22Rv1 (cell line): ENCODE measurements around the gene SMARCD1.
A peak's percentile ranks its signal among the peaks of the same experiment; 100 is the strongest.

Experiments used
- H3K27ac ChIP-seq: fragments of 450-650 bp; 2 replicates; pipeline ENCODE4 v1.5.1; 2017
- ZFX ChIP-seq: fragments of 450-650 bp; IDR thresholded peaks from 2 replicates; pipeline ENCODE4 v1.6.1; 2017; ENCODE audit warnings: antibody characterized with exemption, borderline replicate concordance
- TF ChIP-seq, protein P1 (sequence below): fragments of 450-650 bp; IDR thresholded peaks from 2 replicates; pipeline ENCODE4 v1.5.1; 2017; ENCODE audit warnings: mild to moderate bottlenecking

SMARCD1 gene

DNA sequence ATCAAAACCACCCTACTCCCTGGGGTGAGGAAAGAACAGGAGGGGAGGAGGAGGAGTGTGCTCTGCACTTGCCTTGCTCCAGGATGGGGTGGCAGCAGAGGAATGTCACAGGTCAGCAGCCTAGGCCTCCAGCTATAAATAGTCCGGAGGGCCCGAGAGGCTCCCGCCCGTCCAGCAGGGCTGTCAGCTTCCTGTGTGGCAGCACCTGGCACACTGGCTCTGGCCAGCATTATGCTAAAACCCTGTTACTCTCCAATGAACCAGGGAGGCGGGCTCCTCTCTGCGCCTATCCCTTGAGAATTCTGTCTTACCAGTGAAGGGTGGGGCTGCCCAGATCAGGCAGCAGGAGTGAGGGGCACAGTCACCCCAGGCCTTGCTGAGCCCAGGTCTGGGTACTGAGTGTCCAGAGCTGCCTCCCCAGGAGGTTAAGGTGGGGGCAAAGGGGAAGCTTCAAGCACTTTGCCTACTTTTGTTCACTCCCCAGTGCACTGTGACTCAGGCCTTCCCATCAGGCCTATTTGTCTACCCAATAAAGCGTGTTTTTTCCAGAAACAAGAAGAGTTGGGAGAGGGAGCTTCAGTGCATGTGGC is 25.7 kb downstream of the SMARCD1 start:
- TF ChIP-seq ZFX: no peak
- TF ChIP-seq, protein P1, sequence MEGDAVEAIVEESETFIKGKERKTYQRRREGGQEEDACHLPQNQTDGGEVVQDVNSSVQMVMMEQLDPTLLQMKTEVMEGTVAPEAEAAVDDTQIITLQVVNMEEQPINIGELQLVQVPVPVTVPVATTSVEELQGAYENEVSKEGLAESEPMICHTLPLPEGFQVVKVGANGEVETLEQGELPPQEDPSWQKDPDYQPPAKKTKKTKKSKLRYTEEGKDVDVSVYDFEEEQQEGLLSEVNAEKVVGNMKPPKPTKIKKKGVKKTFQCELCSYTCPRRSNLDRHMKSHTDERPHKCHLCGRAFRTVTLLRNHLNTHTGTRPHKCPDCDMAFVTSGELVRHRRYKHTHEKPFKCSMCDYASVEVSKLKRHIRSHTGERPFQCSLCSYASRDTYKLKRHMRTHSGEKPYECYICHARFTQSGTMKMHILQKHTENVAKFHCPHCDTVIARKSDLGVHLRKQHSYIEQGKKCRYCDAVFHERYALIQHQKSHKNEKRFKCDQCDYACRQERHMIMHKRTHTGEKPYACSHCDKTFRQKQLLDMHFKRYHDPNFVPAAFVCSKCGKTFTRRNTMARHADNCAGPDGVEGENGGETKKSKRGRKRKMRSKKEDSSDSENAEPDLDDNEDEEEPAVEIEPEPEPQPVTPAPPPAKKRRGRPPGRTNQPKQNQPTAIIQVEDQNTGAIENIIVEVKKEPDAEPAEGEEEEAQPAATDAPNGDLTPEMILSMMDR: no peak
- H3K27ac ChIP-seq: peak overlapping the region; percentile 49

DNA sequence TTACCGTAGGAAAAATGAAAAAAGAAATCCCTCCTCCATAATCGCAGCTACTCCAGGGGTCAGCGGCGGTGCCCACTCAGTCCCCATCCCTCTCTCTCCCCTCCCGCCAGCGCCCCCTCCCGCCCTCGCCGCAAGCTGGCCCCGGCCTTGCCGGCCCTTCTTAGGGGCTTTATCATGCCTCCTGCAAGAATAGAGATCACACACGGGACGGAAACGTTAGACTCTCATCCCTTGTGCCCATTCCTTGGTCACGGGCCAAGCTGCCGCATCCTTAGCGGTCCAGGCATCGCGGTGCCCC is 26.2 kb downstream of the SMARCD1 start:
- H3K27ac ChIP-seq: peak overlapping the region; percentile 49

DNA sequence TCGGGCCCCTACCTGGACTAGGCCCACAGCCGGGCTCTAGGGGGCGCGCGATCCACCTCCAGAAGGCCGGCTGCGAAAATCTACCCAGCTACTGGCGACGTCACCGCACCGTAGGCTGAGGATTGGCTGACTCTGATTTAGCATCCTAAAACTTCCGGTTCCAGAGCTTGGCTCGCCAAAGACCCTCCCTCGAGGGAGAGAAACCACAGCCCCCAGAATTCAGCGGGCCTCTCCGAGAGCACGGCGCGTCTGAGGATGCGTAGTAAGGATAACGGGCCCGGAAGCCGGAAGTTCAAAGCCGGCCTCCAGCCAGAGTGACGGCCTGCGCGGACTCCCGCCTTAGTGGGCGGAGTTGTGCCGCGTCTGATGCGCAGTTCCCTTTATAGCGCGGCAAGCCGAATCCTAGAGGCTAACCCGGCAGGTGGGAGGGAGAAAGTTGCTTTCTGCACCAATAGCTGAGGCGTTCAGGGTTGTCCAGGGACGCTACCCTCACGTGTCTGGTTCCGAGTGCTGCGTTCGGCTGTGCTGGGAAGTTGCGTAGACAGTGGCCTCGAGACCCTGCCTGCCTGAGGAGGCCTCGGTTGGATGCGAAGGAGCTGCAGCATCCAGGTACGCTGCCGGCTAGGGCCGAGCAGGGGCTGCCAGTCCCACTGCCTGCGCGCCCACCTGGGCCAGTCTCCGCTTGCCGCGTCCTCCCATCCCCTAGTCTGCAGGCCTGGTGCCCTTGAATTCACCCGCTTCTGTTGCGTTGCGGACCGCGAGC is 26.7 kb downstream of the SMARCD1 start, which contains the start of gene COX14:
Gene COX14 (plus strand): TSS at position 544 of the 763 bp plus-strand sequence. CDS start 7,808 bp downstream, outside the sequence.
- H3K27ac ChIP-seq: peak within 1 kb of the TSS; percentile 87
- TF ChIP-seq, protein P1: peak; percentile 100
- no peak for TF ChIP-seq ZFX

More for the DNA sequence above, 26.2 kb downstream of the SMARCD1 start:
- TF ChIP-seq, protein P1: no peak
- no peak for TF ChIP-seq ZFX

DNA sequence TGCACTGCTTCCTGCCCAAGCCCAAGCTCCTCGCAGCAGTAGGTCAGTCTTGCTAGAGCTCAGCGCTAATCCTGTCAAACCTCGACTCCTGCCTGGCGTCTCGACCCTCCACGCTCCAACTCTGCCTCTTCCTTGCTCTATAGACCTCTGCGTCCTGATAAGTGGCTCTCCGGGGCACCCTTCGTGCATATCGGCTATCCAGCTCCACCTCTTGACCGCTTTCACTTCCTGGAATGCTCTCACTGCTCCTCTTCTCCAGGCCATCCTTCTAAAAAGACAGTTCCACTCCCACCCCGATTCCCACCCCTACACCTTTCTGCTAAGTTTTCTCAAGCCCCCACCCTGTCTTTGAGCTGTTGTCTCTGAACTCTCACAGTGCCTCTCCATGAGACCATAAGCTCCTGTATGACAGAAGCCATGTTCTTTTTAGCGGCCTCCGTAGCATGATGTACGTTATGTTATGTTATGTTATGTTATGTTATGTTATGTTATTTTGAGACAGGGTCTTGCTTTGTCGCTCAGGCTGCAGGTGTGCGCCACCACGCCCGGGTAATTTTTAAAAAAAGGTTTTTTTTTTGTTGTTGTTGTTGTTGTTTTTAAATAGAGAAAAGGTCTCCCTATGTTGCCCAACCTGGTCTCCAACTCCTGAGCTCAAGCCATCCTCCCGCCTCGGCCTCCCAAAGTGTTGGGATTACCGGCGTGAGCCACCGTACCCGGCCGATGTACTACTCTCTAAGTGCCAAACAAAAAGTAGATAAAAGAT is 27.5 kb downstream of the SMARCD1 start:
- no peak for TF ChIP-seq ZFX
- TF ChIP-seq, protein P1: no peak
- peak overlapping the region; percentile 87 for H3K27ac ChIP-seq

DNA sequence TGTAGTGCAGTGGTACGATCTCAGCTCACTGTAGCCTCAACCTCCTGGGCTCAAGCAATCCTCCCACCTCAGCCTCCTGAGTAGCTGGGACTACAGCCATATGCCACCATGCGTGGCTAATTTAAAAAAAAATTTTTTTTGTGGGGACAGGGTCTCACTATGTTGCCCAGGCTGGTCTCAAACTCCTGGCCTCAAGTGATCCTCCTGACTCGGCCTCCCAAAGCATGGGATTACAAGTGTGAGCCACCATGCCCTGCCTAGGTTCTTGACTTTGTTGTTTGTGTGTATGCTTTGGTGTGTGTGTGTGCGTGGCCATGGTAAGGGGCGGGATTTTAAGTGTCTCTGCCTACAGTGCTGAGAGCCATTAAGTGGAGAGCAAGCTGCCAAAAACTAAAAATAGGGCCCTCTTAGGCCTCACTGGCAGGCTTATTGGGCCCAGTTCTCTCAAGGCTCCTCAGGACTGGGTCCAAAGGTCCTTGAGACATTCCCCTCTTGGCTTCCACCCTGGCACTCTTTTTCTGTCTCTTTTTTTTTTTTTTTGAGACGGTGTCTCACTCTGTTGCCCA is 32.0 kb downstream of the SMARCD1 start:
- TF ChIP-seq, protein P1: no peak
- no peak for TF ChIP-seq ZFX
- no peak overlapping the region for H3K27ac ChIP-seq

DNA sequence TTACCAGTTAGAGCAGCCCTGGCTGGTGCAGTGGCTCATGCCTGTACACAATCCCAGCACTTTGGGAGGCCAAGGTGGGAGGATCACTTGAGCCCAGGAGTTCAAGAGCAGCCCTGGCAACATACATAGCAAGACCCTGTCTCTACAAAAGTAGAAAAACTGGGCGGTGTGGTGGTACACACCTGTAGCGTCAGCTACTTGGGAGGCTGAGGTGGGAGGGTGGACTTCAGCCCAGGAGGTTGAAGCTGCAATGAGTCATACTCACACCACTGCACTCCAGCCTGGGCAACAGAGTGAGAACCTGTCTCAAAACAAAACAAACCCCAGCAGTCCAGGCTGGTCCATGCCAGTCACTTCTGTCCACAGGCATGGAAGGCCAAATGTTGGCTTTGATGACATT is 34.2 kb downstream of the SMARCD1 start:
- TF ChIP-seq ZFX: no peak
- TF ChIP-seq, protein P1: no peak
- H3K27ac ChIP-seq: no peak overlapping the region
